Activated CD8-positive, alpha-beta T cell treated with anti-CD3 and anti-CD28 coated beads for 36 hours (primary cell): Measurements from ENCODE around the gene ZBTB1. TPM values are rescaled to one million over a fixed set of nuclear protein-coding genes. Genes with fewer than 3 reads are reported as not detected.

Experiments
- ATAC-seq: fragments of 200-7000 bp; cut with Tn5 transposase; one replicate; pipeline ENCODE4 v1.10.0; 2021; ENCODE audit warnings: mild to moderate bottlenecking, moderate library complexity
- CTCF ChIA-PET: fragments of 350-600 bp; sonication (Branson Sonifier 250); formaldehyde crosslinking; loops from one replicate; lab custom pipeline; 2021; ENCODE audit warnings: antibody characterized with exemption; lab: Charles Lee
- POLR2A ChIA-PET: fragments of 350-600 bp; sonication (Branson Sonifier 250); formaldehyde crosslinking; loops from one replicate; lab custom pipeline; 2021; ENCODE audit warnings: antibody characterized with exemption; lab: Charles Lee
- DNase-seq: peaks from one replicate; pipeline ENCODE4 v3.0.0-alpha.2; 2020
- H3K27ac Mint-ChIP-seq: one replicate; pipeline ENCODE4 v1.8.0; 2021; ENCODE audit warnings: mild to moderate bottlenecking, mixed read lengths
- H3K27me3 Mint-ChIP-seq: one replicate; pipeline ENCODE4 v1.8.0; 2021; ENCODE audit warnings: mixed read lengths
- H3K36me3 Mint-ChIP-seq: one replicate; pipeline ENCODE4 v1.8.0; 2021; ENCODE audit warnings: low read depth, mixed read lengths
- H3K4me1 Mint-ChIP-seq: one replicate; pipeline ENCODE4 v1.8.0; 2021; ENCODE audit warnings: low read depth, mixed read lengths
- H3K4me3 Mint-ChIP-seq: one replicate; pipeline ENCODE4 v1.8.0; 2021; ENCODE audit warnings: mild to moderate bottlenecking, moderate library complexity, mixed read lengths
- H3K9me3 Mint-ChIP-seq: one replicate; pipeline ENCODE4 v1.8.0; 2021; ENCODE audit warnings: mixed read lengths
- CTCF ChIP-seq: fragments of 200-600 bp; IDR thresholded peaks from one replicate; pipeline ENCODE4 v1.8.0; 2022; ENCODE audit warnings: antibody characterized with exemption, mild to moderate bottlenecking
- intact Hi-C: fragments of 100-400 bp; cut with micrococcal nuclease; formaldehyde crosslinking; loops from one replicate; pipeline ENCODE4 v1.10.0; 2022
- total RNA-seq, 2 experiments: library from RNA; stranded (reverse); gene quantifications; one replicate each; pipeline ENCODE4 v1.2.3, GENCODE V29; 2021

The ZBTB1 gene
- total RNA-seq, 2 experiments from 2014 or later: 64.7 to 67.8 TPM

DNA sequence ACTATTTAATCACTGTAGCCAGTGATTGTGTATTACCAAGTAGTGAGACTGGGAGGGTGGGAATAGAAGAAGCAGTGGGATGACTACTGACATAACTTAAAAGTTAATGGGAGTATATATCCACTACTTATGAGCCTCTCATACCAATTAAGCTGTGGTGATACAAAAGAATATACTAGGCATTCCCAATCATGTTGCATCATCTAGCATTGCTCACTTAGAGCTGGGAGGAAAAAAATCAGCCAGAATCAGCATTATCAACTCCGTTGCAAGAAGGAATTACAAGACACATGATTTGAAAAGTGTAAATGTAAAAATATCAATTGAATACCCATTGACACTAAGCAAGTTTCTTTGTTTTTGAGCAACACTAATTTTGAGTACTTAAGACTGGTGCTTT, 44.4 kb downstream of the ZBTB1 start:
- H3K9me3 Mint-ChIP-seq: no peaks in the 10 kb centered on the region

DNA sequence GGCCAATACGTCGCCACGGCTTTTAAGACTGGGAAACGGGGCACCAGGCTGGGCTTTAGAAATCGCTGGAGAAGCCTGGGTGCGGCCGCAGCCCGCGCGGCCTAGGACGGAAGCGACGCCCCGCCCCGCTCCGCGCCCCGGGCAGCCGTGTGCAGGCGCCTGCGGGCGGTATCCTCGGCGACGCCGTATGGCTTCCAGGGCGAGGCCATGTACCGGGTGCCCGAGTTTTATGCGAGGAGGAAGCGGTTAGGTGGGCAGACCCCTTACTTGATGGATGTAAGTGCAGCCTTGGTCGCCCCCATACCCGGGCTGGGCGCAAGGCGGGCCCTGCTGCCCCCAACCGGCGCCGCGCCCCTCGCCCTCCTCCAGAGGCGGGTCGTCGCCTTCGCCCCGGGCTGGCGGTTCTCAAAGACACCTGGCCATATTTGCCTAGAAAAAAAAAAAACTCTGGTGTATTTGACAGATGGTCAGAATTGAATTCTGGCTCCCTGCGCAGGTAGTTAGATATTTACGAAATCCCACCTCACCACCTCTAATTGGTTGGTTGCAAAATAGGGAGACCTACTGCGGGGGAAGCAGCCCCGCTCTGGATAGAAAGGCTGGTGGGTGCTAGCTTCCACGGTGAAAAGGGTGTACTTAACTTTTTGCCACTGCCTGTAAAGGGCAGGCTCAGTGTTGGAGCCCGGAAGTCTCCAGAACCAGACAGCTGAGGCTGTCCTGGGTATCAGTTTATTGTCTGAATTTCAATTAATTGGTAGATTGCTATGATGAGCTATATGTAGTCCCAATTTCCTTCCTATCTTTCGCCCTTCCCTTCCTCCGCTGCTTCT, 45.4 kb downstream of the ZBTB1 start, which contains the start of gene PPP1R36:
Gene PPP1R36, plus strand, starts transcription at position 171 of the 830 bp plus-strand sequence. Its CDS starts 37 bp downstream, at position 208.
- peaks cover 10% of the 10 kb centered on the region for H3K4me1 Mint-ChIP-seq
- CTCF ChIA-PET: interaction anchor here (0.6 to 1.1 kb wide), 6 partner anchors 9 to 786 kb away, joined by 3 to 5 read pairs (median 4); partner anchors contain the start of gene HSPA2
- POLR2A ChIA-PET: interaction anchor here (0.8 to 1.0 kb wide), 2 partner anchors 8 to 45 kb away, joined by 3 to 4 read pairs; no protein-coding TSS in a partner anchor

More for the DNA sequence above, 44.4 kb downstream of the ZBTB1 start:
- Mint-ChIP-seq H3K4me1 (peaks cover 10% of the 10 kb centered on the region), H3K27ac (no peak overlapping the region), H3K36me3 (no peaks in the 10 kb centered on the region), H3K27me3 (peaks cover 10% of the 10 kb centered on the region), H3K4me3 (peak overlapping the region; percentile 1)
- DNase-seq: no peak
- intact Hi-C loops: no loop called here
- TF ChIP-seq CTCF: no peak
- ChIA-PET CTCF (interaction anchor here (0.9 to 1.3 kb wide), 2 partner anchors 8 to 38 kb away, joined by 4 read pairs; partner anchors contain the start of gene HSPA2), POLR2A (interaction anchor here (0.8 to 1.0 kb wide), 3 partner anchors 9 to 27 kb away, joined by 3 to 6 read pairs (median 3); partner anchors contain the start of gene HSPA2)
- no peak for ATAC-seq

GRCh38 chr14:64550621-64551333, 46.2 kb downstream of the ZBTB1 start:
- DNase-seq: no peak
- Mint-ChIP-seq H3K4me3 (peak overlapping the region; percentile 47), H3K36me3 (no peaks in the 10 kb centered on the region), H3K27me3 (peaks cover 10% of the 10 kb centered on the region), H3K27ac (no peak overlapping the region), H3K9me3 (no peaks in the 10 kb centered on the region), H3K4me1 (peaks cover 10% of the 10 kb centered on the region)
- POLR2A ChIA-PET: interaction anchor here (0.7 to 1.0 kb wide), 5 partner anchors 9 to 45 kb away, joined by 3 to 4 read pairs (median 3); partner anchors contain the start of gene HSPA2
- intact Hi-C loops: no loop called here
- no peak for ATAC-seq
- CTCF ChIA-PET: interaction anchor here (0.6 to 1.1 kb wide), 7 partner anchors 10 to 787 kb away, joined by 3 to 5 read pairs (median 4); partner anchors contain the start of gene HSPA2
- TF ChIP-seq CTCF: no peak

More for the DNA sequence above, 45.4 kb downstream of the ZBTB1 start, which contains the start of gene PPP1R36:
- H3K36me3 Mint-ChIP-seq: no peaks in the 10 kb centered on the region
- peak within 1 kb of the TSS; percentile 47 for H3K4me3 Mint-ChIP-seq
- H3K9me3 Mint-ChIP-seq: no peaks in the 10 kb centered on the region
- intact Hi-C loops: no loop called here
- H3K27ac Mint-ChIP-seq: no peak within 1 kb of the TSS
- TF ChIP-seq CTCF: no peak
- H3K27me3 Mint-ChIP-seq: peaks cover 10% of the 10 kb centered on the region
- peak; percentile 99 for ATAC-seq
- DNase-seq: peak; percentile 47

GRCh38 chr14:64554556-64554955, 50.0 kb downstream of the ZBTB1 start:
- peaks cover 6% of the 10 kb centered on the region for H3K4me1 Mint-ChIP-seq
- DNase-seq: no peak
- H3K27me3 Mint-ChIP-seq: peaks cover 8% of the 10 kb centered on the region
- no peak overlapping the region for H3K4me3 Mint-ChIP-seq
- no peak for ATAC-seq
- POLR2A ChIA-PET: no interaction called here
- H3K27ac Mint-ChIP-seq: no peak overlapping the region
- no peak for TF ChIP-seq CTCF
- no peaks in the 10 kb centered on the region for H3K36me3 Mint-ChIP-seq
- intact Hi-C loops: no loop called here
- H3K9me3 Mint-ChIP-seq: no peaks in the 10 kb centered on the region
- CTCF ChIA-PET: interaction anchor here (1.2 to 2.0 kb wide), 3 partner anchors 12 to 124 kb away, joined by 3 to 6 read pairs (median 4); no protein-coding TSS in a partner anchor
